Natural killer cell treated with Interleukin-12 subunit alpha and Interleukin-12 subunit beta and Interleukin-15 and Interleukin-18, amount 100 ng/mL, for 72 hours (primary cell): ENCODE results near the gene DNAH2. TPM values are rescaled to one million over a fixed set of nuclear protein-coding genes. Genes with fewer than 3 reads are reported as not detected.

Experiments
- ATAC-seq, 2 donors: fragments of 150-1000 bp; cut with Tn5 transposase in 1 of 2; sonication (Bioruptor Pico), chemical (Tn5 transposase) in 1 of 2; 2 replicates each; pipeline ENCODE4 v1.10.0; 2021
- DNase-seq: peaks from one replicate; pipeline ENCODE4 v3.0.0; 2022; ENCODE audit warnings: low spot score
- H3K27ac Mint-ChIP-seq, 2 donors: 1 replicate in 1 of 2; 2 replicates in 1 of 2; pipeline ENCODE4 v1.8.0; 2022; ENCODE audit warnings: mixed read lengths in 2 of 2, mild to moderate bottlenecking in 1 of 2, moderate library complexity in 1 of 2
- H3K27me3 Mint-ChIP-seq, 2 donors: 1 replicate in 1 of 2; 2 replicates in 1 of 2; pipeline ENCODE4 v1.8.0; 2022; ENCODE audit warnings: mixed read lengths in 2 of 2
- H3K36me3 Mint-ChIP-seq: one replicate; pipeline ENCODE4 v1.8.0; 2022; ENCODE audit warnings: mixed read lengths
- H3K4me1 Mint-ChIP-seq, 2 donors: 1 replicate in 1 of 2; 2 replicates in 1 of 2; pipeline ENCODE4 v1.8.0; 2022; ENCODE audit warnings: low read depth in 2 of 2, mixed read lengths in 2 of 2, mild to moderate bottlenecking in 1 of 2
- H3K4me3 Mint-ChIP-seq: one replicate; pipeline ENCODE4 v1.8.0; 2022; ENCODE audit warnings: mixed read lengths
- H3K9me3 Mint-ChIP-seq: 2 replicates; pipeline ENCODE4 v1.8.0; 2022; ENCODE audit warnings: mixed read lengths
- total RNA-seq, 2 donors: library from RNA; stranded (reverse); gene quantifications; one replicate each; pipeline ENCODE4 v1.2.3, GENCODE V29; 2022

DNAH2 gene
- total RNA-seq, 2 donors from 2014 or later, result 0.10 TPM; not detected in 1

DNA sequence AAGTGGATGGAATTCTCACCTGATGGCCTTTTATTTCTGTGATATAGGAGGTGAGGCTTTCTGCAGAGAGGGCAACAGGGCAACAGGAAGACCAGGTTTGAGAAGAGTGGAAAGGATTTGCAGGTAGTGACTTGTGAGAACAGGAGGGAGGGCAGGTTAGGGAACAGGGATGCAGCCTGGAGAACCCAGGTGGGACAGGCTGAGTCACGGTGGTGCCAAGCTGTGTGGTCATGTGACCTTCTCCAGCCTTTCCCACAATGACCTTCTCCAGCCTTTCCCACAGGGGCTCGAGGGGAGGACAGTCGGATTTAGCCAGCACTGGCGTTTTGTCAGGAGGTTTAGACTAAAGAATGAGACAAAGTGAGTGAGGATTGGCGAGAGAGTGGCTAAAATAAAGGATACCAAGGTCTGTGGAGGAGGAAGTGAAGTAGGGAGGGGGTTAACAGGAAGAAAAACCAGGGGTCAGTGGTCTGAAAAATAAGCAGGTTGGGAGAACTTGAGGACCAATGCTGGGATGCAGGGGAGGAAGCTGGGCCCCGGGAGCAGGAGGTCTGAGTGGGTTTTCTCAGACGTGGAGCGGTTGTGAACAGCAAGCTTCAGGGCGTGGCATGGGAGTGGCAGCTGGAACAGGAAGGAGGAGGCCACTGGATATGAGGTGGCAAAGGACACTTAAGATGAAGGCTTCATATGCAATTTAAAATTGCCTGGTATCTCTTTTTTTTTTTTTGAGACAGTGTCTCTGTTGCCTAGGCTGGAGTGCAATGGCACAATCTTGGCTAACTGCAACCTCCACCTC, 37.7 kb downstream of the DNAH2 start:
- Mint-ChIP-seq H3K4me3 (no peak overlapping the region), H3K4me1 (peaks cover 0 to 2% of the 10 kb centered on the region in 2 donors)

DNA sequence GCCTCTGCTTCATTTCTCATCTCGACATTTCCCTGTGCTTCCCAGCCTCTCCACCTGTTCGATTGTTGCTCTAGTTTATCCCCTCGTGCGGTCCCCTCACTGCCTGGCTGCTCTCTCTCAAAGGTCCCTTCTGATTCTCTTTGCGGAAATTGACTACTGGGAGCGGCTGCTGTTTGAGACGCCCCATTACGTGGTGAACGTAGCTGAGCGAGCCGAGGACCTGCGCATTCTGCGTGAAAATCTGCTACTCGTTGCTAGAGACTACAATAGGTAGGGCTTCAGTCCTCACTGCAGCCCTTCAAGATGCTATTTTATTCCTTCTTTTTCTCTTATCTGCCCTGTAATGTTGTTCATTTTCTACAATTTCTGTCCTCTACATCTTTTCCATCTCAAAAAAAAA, 39.4 kb downstream of the DNAH2 start:
- DNase-seq (no peak), ATAC-seq (no peak)
- Mint-ChIP-seq H3K27ac (no peak overlapping the region), H3K4me1 (peaks cover 0 to 2% of the 10 kb centered on the region in 2 donors), H3K4me3 (no peak overlapping the region), H3K27me3 (peaks cover 12 to 14% of the 10 kb centered on the region in 2 donors), H3K9me3 (no peaks in the 10 kb centered on the region), H3K36me3 (no peaks in the 10 kb centered on the region)

More for the DNA sequence above, 37.7 kb downstream of the DNAH2 start:
- ATAC-seq (no peak), DNase-seq (no peak)
- H3K9me3 Mint-ChIP-seq, result no peaks in the 10 kb centered on the region
- peaks cover 14 to 16% of the 10 kb centered on the region in 2 donors for H3K27me3 Mint-ChIP-seq
- H3K36me3 Mint-ChIP-seq, result no peaks in the 10 kb centered on the region
- H3K27ac Mint-ChIP-seq, result peak overlapping the region in 1 of 2 donors; percentile 41

DNA sequence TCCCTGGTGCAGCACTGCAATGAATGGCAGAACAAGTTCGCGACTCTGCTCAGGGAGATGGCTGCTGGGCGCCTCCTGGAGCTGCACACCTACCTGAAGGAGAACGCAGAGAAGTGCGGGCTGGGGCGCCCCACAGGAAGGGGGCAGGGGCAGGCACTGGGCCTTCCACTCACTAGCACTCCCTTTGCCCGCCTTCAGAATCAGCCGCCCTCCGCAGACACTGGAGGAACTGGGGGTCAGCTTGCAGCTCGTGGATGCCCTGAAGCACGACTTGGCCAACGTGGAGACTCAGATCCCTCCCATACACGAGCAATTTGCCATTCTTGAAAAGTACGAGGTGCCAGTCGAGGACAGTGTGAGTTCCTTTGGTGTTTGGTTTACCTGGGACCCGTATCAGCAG, 46.4 kb downstream of the DNAH2 start:
- Mint-ChIP-seq H3K4me1 (no peaks in the 10 kb centered on the region), H3K4me3 (no peak overlapping the region), H3K27me3 (peaks cover 10 to 17% of the 10 kb centered on the region in 2 donors), H3K9me3 (no peaks in the 10 kb centered on the region), H3K36me3 (no peaks in the 10 kb centered on the region), H3K27ac (no peak overlapping the region)
- ATAC-seq (no peak), DNase-seq (no peak)

DNA sequence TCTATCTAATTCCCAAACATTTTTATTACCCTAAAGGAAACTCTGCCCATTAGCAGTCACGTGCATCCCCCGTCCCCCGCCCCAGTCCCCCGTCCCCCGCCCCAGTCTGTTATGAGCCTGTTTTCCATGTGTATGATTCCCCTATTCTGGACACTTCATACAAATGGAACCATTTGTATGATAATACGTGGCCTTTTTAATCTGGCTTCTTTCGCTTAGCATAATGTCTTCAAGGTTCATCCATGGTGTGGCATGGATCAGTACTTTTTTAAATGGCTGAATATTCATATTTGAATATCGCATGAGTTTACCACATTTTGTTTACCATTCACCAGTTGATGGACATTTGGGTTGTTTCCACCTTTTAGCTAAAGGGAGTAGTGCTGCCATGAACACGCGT, 49.5 kb downstream of the DNAH2 start:
- H3K4me3 Mint-ChIP-seq, result no peak overlapping the region
- H3K9me3 Mint-ChIP-seq, result no peaks in the 10 kb centered on the region
- no peak overlapping the region for H3K27ac Mint-ChIP-seq
- H3K36me3 Mint-ChIP-seq, result no peaks in the 10 kb centered on the region
- DNase-seq (no peak), ATAC-seq (no peak)
- peaks cover 17 to 28% of the 10 kb centered on the region in 2 donors for H3K27me3 Mint-ChIP-seq
- no peaks in the 10 kb centered on the region for H3K4me1 Mint-ChIP-seq

DNA sequence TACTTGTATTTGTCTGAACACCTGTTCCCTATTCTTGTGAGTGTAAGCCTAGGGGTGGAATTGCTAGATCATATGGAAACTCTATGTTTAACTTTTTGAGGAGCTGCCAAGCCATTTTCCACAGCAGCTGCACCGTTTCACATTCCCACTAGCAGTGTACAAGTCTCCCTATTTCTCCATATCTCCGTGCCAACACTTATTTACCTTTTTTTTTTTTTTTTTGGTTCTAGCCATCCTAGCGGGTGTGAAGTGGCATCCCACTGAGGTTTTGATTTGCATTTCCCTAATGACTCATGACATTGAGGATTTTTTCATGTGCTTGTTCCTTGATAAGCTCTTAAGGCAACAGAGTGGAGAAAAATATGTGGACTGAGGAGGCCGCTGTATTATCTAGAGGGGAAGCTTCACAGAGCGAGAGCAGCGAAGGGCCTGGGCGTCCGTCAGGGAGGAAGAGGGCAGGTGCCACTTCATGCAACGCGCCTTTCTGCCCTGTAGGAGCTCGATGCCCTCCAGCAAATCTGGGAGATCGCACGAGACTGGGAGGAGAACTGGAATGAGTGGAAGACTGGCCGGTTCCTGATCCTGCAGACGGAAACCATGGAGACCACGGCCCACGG, 50.0 kb downstream of the DNAH2 start:
- no peak for ATAC-seq
- H3K9me3 Mint-ChIP-seq, result no peaks in the 10 kb centered on the region

DNA sequence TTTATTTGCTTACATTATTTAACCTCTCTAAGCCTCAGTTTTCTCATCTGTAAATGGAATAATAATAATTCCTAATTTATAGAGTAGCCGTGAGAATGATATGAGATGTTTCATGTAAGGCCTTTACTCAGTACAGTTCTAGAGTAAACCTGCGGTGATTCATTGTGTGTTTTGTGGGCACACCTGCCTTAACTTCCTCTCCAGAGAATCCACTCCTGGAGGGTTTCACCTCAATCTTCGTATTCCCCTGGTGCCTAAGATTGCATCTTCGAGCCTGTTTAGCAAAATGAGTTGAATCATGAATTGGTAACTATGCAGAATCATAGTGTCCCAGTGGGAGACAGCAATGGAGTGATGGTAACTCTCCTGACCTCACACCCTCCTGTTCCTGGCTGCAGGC, 52.3 kb downstream of the DNAH2 start:
- no peak overlapping the region for H3K27ac Mint-ChIP-seq
- H3K4me3 Mint-ChIP-seq, result no peak overlapping the region
- no peak for DNase-seq
- no peaks in the 10 kb centered on the region for H3K9me3 Mint-ChIP-seq
- H3K4me1 Mint-ChIP-seq, result no peaks in the 10 kb centered on the region
- peaks cover 28 to 44% of the 10 kb centered on the region in 2 donors for H3K27me3 Mint-ChIP-seq
- ATAC-seq, result no peak
- H3K36me3 Mint-ChIP-seq, result no peaks in the 10 kb centered on the region

More for the DNA sequence above, 50.0 kb downstream of the DNAH2 start:
- Mint-ChIP-seq H3K27me3 (peaks cover 17 to 28% of the 10 kb centered on the region in 2 donors), H3K36me3 (no peaks in the 10 kb centered on the region), H3K4me1 (no peaks in the 10 kb centered on the region), H3K4me3 (no peak overlapping the region), H3K27ac (no peak overlapping the region)
- DNase-seq, result no peak

DNA sequence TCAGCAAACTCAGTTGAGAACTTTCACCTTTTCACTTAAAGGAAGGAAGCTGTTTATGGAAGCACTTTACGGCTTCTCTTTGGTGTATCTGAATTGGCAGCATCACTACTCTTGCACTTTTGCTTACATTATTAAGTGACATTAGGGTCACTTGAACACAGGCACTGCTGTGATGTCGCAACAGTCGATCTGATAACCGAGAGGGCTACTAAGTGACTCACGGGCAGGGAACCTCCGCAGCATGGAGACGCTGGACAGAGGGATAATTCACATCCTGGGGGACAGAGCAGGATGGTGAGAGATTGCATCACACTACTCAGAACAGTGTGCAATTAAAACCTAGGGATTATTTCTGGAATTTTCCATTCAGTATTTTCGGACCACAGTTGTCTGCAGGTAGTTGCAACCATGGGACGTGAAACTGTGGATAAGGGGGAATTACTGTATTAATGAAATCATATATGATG, 56.5 kb downstream of the DNAH2 start:
- Mint-ChIP-seq H3K4me1 (peaks cover 0 to 2% of the 10 kb centered on the region in 2 donors), H3K9me3 (no peaks in the 10 kb centered on the region), H3K27ac (no peak overlapping the region), H3K4me3 (no peak overlapping the region), H3K27me3 (peaks cover 21 to 35% of the 10 kb centered on the region in 2 donors), H3K36me3 (no peaks in the 10 kb centered on the region)
- no peak for ATAC-seq
- DNase-seq, result no peak

DNA sequence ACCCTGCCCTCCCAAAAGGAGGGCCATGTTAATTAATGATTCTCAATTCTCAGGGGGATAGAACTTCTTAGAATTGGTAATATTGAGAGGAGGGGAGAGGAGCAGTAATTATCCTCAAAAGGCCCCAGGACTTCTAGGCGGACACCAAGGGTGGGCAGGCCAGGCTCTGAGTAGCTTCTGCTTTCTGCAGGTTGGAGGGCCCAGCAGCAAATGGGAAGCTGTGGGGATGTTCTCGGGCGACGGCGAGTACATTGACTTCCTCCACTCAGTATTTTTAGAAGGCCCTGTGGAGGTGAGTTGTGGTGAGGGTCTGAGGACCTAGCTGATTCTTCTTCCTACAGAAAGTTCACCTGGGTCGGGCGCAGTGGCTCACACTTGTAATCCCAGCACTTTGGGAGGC, 57.5 kb downstream of the DNAH2 start:
- Mint-ChIP-seq H3K4me3 (no peak overlapping the region), H3K27me3 (peaks cover 19 to 26% of the 10 kb centered on the region in 2 donors)

DNA sequence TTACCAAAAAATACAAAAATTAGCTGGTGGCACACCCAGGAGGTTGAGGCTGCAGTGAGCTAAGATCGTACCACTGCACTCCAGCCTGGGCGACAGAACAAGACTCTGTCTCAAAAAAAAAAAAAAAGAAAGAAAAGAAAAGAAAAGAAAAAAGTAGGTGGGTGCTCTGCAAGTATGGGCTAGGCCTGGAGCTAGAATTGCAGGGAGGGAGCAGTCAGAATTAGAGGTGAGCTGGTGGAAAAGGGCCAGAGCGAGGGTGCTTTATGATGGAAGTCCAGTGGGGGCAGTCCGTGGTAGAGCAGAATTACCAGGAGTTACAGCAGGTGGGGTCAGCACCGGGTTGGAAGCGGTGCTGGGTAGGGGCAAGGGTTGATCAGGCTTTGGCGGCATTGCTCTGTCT, 59.5 kb downstream of the DNAH2 start:
- peaks cover 0 to 2% of the 10 kb centered on the region in 2 donors for H3K4me1 Mint-ChIP-seq
- DNase-seq, result no peak
- no peak overlapping the region for H3K27ac Mint-ChIP-seq
- H3K9me3 Mint-ChIP-seq, result no peaks in the 10 kb centered on the region
- H3K27me3 Mint-ChIP-seq, result peaks cover 15 to 26% of the 10 kb centered on the region in 2 donors
- no peak for ATAC-seq
- H3K4me3 Mint-ChIP-seq, result no peak overlapping the region
- no peaks in the 10 kb centered on the region for H3K36me3 Mint-ChIP-seq

More for the DNA sequence above, 57.5 kb downstream of the DNAH2 start:
- ATAC-seq (no peak), DNase-seq (no peak)
- Mint-ChIP-seq H3K4me1 (peaks cover 0 to 2% of the 10 kb centered on the region in 2 donors), H3K9me3 (no peaks in the 10 kb centered on the region), H3K27ac (no peak overlapping the region), H3K36me3 (no peaks in the 10 kb centered on the region)

DNA sequence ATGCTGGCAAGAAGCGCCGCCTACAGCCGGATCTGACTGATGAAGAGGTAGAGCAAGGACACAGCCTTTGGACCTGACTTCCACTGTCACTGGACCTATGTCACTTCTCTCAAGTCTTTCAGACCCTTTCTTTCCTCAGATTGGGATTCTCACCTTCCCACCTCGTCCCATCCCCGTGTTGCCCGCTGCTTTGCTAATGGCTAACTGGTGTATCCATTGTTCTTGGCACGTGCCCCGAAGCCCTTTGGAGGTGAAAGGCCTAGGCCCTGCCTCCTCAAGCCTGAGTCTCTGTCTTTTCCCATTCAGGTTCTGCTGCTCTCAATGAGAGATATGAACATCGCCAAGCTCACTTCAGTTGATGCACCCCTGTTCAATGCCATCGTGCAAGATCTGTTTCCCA, 63.2 kb downstream of the DNAH2 start:
- Mint-ChIP-seq H3K27me3 (peaks cover 6 to 12% of the 10 kb centered on the region in 2 donors), H3K4me1 (peaks cover 0 to under 1% of the 10 kb centered on the region in 2 donors), H3K9me3 (no peaks in the 10 kb centered on the region), H3K4me3 (no peak overlapping the region), H3K36me3 (no peaks in the 10 kb centered on the region), H3K27ac (no peak overlapping the region)
- DNase-seq (no peak), ATAC-seq (no peak)

DNA sequence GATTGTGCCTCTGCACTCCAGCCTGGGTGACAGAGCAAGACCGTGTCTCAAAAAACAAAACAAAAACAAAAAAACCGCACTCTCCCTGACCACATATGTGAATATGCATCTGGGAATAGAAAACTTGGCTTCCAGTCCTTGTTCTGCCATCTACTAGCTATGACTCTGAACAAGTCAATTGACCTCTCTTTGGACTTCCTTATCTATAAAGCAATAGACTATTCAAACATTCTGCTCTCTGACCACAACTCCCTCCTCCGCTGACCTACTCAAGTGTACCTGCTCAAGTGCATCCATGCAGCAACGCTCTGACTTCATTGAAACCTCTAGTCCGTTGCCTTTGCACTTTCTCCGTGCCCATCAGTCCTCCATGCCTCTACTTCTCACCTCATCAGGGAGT, 63.9 kb downstream of the DNAH2 start:
- no peak for ATAC-seq
- DNase-seq, result no peak
- H3K36me3 Mint-ChIP-seq, result no peaks in the 10 kb centered on the region

DNA sequence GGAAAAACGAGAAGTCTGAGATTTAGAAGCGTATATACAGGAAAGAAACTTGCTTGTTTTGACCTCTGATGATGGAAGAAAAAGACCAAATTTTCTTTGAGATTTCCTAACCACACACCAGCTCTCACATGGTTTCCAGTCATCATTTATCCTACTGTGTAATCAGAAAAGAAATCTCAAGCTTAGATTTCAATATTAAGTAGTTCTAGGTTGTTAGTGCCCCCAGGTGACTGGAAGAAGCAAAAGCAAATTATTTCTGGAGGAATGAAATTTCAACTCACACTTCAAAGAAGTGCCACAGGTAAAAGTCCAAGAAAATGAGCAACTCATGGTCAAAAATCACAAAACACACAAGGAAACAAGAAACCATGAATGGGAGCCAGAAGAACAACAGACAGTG, 64.7 kb downstream of the DNAH2 start:
- peaks cover 0 to 16% of the 10 kb centered on the region in 2 donors for H3K27me3 Mint-ChIP-seq
- H3K9me3 Mint-ChIP-seq, result no peaks in the 10 kb centered on the region
- no peaks in the 10 kb centered on the region for H3K4me1 Mint-ChIP-seq
- no peak overlapping the region for H3K27ac Mint-ChIP-seq
- ATAC-seq, result no peak
- no peak for DNase-seq
- no peaks in the 10 kb centered on the region for H3K36me3 Mint-ChIP-seq
- no peak overlapping the region for H3K4me3 Mint-ChIP-seq

More for the DNA sequence above, 63.9 kb downstream of the DNAH2 start:
- no peaks in the 10 kb centered on the region for H3K9me3 Mint-ChIP-seq
- H3K4me3 Mint-ChIP-seq, result no peak overlapping the region
- H3K27me3 Mint-ChIP-seq, result peaks cover 0 to 13% of the 10 kb centered on the region in 2 donors
- H3K4me1 Mint-ChIP-seq, result no peaks in the 10 kb centered on the region
- no peak overlapping the region for H3K27ac Mint-ChIP-seq

DNA sequence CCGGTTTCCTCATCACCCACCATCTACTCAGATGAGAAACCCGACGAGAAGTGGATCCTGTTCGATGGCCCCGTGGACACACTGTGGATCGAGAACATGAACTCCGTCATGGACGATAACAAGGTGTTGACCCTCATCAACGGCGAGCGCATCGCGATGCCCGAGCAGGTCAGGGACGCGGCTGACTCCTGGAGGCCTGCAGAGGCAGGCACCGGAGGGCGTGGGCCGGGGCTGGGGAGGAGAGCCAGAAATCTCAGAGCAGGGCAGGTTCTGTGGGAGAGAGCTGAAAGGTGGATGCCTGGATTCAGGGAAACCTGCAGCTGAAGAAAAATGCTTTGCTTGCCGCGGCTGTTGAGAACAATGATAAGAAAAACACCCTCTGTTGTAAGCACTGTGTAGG, 69.3 kb downstream of the DNAH2 start:
- no peak for ATAC-seq
- Mint-ChIP-seq H3K9me3 (no peaks in the 10 kb centered on the region), H3K27me3 (peaks cover 0 to 16% of the 10 kb centered on the region in 2 donors)

DNA sequence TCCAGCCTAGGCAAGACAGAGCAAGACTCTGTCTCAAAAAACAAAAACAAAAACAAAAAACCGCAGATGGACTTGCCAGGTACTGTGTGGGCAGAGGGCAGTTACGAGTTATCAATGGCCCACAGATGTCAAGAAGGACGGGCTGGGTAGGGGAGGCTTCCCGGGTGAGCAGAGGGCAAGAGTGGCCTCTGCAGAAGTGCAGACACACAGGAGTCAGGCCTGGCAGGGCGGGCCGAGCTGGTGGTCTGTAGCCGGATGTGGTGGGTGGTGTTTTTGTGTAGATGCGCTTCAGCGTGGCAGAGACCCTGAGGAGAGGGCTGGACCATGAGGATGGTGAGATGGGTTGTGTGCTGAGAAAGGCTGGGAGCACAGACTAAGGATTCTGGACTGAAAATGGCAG, 71.6 kb downstream of the DNAH2 start:
- no peak for DNase-seq
- H3K36me3 Mint-ChIP-seq, result no peaks in the 10 kb centered on the region
- H3K4me3 Mint-ChIP-seq, result no peak overlapping the region
- peaks cover 0 to 11% of the 10 kb centered on the region in 2 donors for H3K27me3 Mint-ChIP-seq
- H3K27ac Mint-ChIP-seq, result no peak overlapping the region
- ATAC-seq, result peak in 1 of 2 donors; percentile 20
- H3K4me1 Mint-ChIP-seq, result no peaks in the 10 kb centered on the region
- no peaks in the 10 kb centered on the region for H3K9me3 Mint-ChIP-seq

More for the DNA sequence above, 69.3 kb downstream of the DNAH2 start:
- H3K4me1 Mint-ChIP-seq, result no peaks in the 10 kb centered on the region
- no peak overlapping the region for H3K27ac Mint-ChIP-seq
- no peak overlapping the region for H3K4me3 Mint-ChIP-seq
- H3K36me3 Mint-ChIP-seq, result no peaks in the 10 kb centered on the region
- DNase-seq, result no peak
